ENCODE measurements around the gene ABHD5.

Gene ABHD5

DNA sequence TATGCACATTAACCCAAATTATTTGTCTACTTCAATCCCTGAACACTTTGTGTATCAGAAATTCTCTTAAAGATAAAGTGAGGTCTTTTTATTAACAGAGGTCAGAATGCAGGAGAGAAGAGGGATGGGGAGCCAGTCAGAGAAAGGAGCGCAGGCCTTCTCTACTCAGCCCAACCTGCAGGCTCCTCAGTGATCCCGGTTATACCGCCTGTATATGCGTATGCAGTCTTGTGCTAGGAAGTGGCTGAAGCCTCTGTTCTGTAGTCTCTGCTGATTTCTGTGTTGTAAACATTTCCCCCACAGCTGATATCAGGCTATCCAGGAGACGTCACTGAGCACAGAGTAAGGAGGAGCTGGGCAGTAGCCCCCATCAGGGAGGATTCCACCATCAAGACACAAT, 57.9 kb downstream of the ABHD5 start:
- Histone ChIP-seq H3K27me3 (ENCODE audit: insufficient read depth, low read depth, severe bottlenecking) (no peaks in the 10 kb centered on the region), H3K9me3 (ENCODE audit: severe bottlenecking) (peaks cover 3% of the 10 kb centered on the region), H3K27ac (no peak overlapping the region), H3K36me3 (no peaks in the 10 kb centered on the region), H3K4me3 (ENCODE audit: low read depth, low read length) (no peak overlapping the region)
- no peak for DNase-seq
- TF ChIP-seq, protein P1, sequence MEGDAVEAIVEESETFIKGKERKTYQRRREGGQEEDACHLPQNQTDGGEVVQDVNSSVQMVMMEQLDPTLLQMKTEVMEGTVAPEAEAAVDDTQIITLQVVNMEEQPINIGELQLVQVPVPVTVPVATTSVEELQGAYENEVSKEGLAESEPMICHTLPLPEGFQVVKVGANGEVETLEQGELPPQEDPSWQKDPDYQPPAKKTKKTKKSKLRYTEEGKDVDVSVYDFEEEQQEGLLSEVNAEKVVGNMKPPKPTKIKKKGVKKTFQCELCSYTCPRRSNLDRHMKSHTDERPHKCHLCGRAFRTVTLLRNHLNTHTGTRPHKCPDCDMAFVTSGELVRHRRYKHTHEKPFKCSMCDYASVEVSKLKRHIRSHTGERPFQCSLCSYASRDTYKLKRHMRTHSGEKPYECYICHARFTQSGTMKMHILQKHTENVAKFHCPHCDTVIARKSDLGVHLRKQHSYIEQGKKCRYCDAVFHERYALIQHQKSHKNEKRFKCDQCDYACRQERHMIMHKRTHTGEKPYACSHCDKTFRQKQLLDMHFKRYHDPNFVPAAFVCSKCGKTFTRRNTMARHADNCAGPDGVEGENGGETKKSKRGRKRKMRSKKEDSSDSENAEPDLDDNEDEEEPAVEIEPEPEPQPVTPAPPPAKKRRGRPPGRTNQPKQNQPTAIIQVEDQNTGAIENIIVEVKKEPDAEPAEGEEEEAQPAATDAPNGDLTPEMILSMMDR (IDR thresholded peaks at IDR 0.05; ENCODE audit: low read depth, low read length), result no peak

DNA sequence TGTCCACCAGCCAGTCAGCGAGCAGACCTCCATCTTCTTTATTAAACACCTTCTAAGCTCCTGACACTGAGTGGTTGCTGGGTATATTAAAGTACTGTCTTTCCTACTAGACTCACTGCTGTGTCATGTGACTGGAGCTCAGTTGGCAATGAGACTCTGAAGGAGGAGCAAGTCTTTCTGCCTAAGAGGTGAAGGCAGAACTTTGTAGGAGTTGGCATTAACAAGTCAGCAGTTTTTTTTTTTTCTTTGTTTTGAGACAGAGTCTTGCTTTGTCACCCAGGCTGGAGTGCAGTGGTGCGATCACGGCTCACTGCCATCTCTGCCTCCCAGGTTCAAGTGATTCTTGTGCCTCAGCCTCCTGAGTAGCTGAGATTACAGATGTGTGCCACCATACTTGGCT, 62.2 kb downstream of the ABHD5 start:
- TF ChIP-seq, protein P1 (IDR thresholded peaks at IDR 0.05; ENCODE audit: low read depth, low read length), result no peak
- no peak overlapping the region for H3K27ac ChIP-seq
- H3K9me3 ChIP-seq (ENCODE audit: severe bottlenecking), result no peaks in the 10 kb centered on the region
- no peak overlapping the region for H3K4me3 ChIP-seq (ENCODE audit: low read depth, low read length)
- no peaks in the 10 kb centered on the region for H3K27me3 ChIP-seq (ENCODE audit: insufficient read depth, low read depth, severe bottlenecking)
- no peaks in the 10 kb centered on the region for H3K36me3 ChIP-seq
- DNase-seq, result no peak

DNA sequence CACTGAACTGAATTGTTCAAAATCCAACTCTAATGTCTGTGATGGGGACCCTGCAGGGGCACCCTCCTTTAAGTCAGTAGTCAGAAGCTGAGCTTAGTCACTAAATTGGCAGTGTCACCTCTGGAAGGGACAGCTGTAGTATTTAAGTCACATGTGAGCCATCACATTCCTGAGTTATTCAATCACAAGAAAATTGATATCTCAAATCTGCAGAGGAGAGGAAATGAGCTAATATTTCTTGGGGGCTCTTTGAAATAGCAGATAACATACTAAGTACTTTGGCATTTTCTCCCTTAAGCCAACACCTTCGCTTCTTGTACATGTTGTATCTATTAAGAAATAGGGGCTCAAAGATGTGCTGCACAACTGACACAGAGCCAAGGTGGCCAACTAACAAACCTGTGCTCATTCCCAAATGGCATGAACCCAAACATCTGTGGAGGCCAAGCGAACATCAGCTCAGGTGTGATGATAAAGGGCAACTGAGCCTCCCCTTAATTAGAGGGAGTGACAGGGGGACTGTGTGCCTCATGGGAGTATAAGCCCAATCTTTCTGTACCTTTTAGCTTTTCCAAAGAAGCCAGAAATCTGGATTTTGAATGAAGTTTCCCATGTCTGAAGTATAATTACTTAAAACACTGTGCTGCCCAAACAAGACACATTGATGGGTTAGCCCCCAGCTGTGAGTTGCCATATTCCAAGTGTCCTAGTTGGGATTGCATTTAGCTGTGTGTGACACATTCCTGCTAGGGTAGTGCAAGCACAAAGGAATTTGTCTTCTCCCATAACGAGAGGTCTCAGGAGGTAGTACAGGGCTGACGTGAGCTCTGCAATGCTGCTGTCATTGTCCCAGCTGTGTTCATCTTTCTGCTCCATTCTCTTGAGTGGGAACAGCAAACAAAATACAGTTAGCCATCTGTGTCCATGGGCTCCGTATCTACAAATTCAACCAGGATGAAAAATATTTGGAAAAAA, 63.3 kb downstream of the ABHD5 start:
- TF ChIP-seq, protein P1 (IDR thresholded peaks at IDR 0.05; ENCODE audit: low read depth, low read length), result no peak
- no peak overlapping the region for H3K27ac ChIP-seq
- H3K27me3 ChIP-seq (ENCODE audit: insufficient read depth, low read depth, severe bottlenecking), result no peaks in the 10 kb centered on the region
- H3K9me3 ChIP-seq (ENCODE audit: severe bottlenecking), result no peaks in the 10 kb centered on the region
- DNase-seq, result no peak
- no peaks in the 10 kb centered on the region for H3K36me3 ChIP-seq
- H3K4me3 ChIP-seq (ENCODE audit: low read depth, low read length), result no peak overlapping the region

DNA sequence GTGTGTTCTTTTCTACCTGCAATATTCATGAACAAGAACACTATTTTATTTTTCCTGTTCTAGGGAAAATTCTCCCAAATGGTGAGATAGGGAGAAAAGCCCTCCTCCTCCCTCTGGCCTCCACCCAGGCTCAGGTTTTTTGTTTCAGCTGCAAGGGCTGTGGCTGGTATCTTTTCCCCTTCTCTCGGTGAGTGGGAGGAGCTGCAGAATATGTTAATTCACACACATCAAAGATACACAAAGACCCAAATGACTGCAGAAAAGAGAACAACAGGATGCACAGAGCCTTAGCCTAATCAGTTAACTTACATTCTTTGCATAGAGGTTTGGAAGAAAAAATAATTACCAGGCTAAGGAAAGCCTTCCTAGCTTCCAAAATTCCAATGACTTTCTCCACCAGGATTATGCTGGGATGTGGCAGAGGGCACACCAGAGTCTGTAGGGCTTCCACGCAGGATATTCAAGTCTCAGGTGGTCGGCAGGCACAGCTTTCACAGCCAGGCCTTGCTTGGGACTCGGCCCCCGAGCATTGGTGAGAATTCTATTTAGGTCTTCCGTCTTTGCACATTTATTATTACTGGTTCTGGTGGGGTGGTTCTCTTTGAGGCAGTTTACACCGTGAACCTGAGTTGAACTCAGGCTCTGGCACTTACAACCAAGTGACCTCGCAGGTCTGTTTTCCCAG, 64.9 kb downstream of the ABHD5 start:
- no peak for DNase-seq
- TF ChIP-seq, protein P1 (IDR thresholded peaks at IDR 0.05; ENCODE audit: low read depth, low read length), result no peak
- H3K27me3 ChIP-seq (ENCODE audit: insufficient read depth, low read depth, severe bottlenecking), result no peaks in the 10 kb centered on the region
- H3K9me3 ChIP-seq (ENCODE audit: severe bottlenecking), result no peaks in the 10 kb centered on the region
- no peak overlapping the region for H3K4me3 ChIP-seq (ENCODE audit: low read depth, low read length)
- H3K27ac ChIP-seq, result no peak overlapping the region
- H3K36me3 ChIP-seq, result no peaks in the 10 kb centered on the region

DNA sequence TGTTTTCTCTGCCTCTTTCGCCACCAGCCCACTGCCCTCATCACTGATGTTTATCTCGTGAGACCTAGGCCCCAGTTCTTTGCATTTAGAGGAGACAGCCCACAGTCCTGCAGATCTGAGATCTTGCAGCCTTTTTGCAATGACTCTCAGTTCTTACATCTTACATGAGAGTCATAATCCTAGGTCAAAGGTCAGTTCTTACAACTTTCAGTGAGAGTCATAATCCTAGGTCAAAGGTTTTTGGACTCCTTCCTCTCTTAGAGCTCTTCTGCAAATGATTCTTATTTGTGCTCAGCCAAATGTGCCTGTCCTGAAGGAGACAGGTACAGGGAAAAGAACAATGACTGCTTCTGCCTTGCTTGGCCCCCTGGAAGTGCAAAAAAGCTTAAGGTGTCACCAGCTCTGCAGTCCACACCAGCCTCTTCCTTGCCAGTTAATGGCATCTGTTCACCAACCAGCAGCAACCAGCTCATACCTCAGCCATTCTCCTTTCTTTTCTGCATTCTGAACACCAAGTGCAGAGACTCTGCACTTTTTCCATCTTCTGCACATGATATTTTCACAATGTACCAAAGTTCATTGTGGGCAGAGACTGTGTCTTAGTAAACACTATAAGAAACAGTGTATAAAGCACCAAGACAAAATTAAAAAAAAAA, 67.1 kb downstream of the ABHD5 start:
- Histone ChIP-seq H3K27ac (no peak overlapping the region), H3K36me3 (no peaks in the 10 kb centered on the region), H3K4me3 (ENCODE audit: low read depth, low read length) (no peak overlapping the region), H3K9me3 (ENCODE audit: severe bottlenecking) (no peaks in the 10 kb centered on the region), H3K27me3 (ENCODE audit: insufficient read depth, low read depth, severe bottlenecking) (no peaks in the 10 kb centered on the region)
- TF ChIP-seq, protein P1 (IDR thresholded peaks at IDR 0.05; ENCODE audit: low read depth, low read length), result no peak
- no peak for DNase-seq

All from WERI-Rb-1 (cell line).